Uterus (tissue), 4 donors: ENCODE data around the gene EPB41L3. TPM values are rescaled to one million over a fixed set of nuclear protein-coding genes. Genes with fewer than 3 reads are reported as not detected.

ENCODE experiments used
- DNase-seq, 2 donors: peaks; one replicate each; pipeline ENCODE4 v3.0.0-alpha.2; 2019 to 2020
- H3K27ac ChIP-seq, 2 donors: fragments of 200-600 bp; sonication (generic); 1 replicate in 1 of 2; 2 replicates in 1 of 2; pipeline ENCODE4 v1.5.1; 2016 to 2018
- H3K27me3 ChIP-seq, 2 donors: fragments of 200-600 bp; sonication (generic); one replicate each; pipeline ENCODE4 v1.5.1; 2018 to 2019; ENCODE audit warnings: control low read depth in 1 of 2
- H3K36me3 ChIP-seq, 2 donors: fragments of 200-600 bp; sonication (generic); one replicate each; pipeline ENCODE4 v1.5.1; 2019; ENCODE audit warnings: control low read depth in 1 of 2
- H3K4me1 ChIP-seq, 2 donors: fragments of 200-600 bp; sonication (generic); one replicate each; pipeline ENCODE4 v1.5.1; 2018 to 2019; ENCODE audit warnings: control low read depth in 1 of 2
- H3K4me3 ChIP-seq, 2 donors: fragments of 200-600 bp; sonication (generic); 1 replicate in 1 of 2; 2 replicates in 1 of 2; pipeline ENCODE4 v1.5.1; 2018 to 2019; ENCODE audit warnings: mild to moderate bottlenecking in 1 of 2
- H3K9me3 ChIP-seq, 2 donors: fragments of 200-600 bp; sonication (generic); one replicate each; pipeline ENCODE4 v1.5.1; 2019; ENCODE audit warnings: control low read depth in 1 of 2
- CTCF ChIP-seq, 4 experiments: fragments of 200-600 bp in 2 of 4; fragments of 450-650 bp in 2 of 4; sonication (generic) in 2 of 4; IDR thresholded peaks; one replicate each; pipeline ENCODE4 v1.5.1; 2016 to 2019; ENCODE audit warnings: antibody characterized with exemption in 4 of 4, mild to moderate bottlenecking in 2 of 4, moderate library complexity in 1 of 4
- POLR2A ChIP-seq, 2 donors: fragments of 450-650 bp; IDR thresholded peaks; one replicate each; pipeline ENCODE4 v1.6.1; 2016; ENCODE audit warnings: antibody characterized with exemption in 2 of 2, mild to moderate bottlenecking in 1 of 2, moderate library complexity in 1 of 2
- intact Hi-C: fragments of 100-400 bp; cut with DNase I; formaldehyde crosslinking; loops from one replicate; pipeline ENCODE4 v1.15.1; 2023; ENCODE audit warnings: low total_unique reads
- total RNA-seq, 4 donors: library from RNA; depleted of rRNA in 3 of 4; stranded (reverse); fragments of >200 nt in 3 of 4; gene quantifications; one replicate each; pipeline versions ENCODE4 v1.1.0 to v1.2.4, GENCODE V29; 2014 to 2023
- donor health status: DM: yes; HTN: yes; CAD: no.

Gene EPB41L3
- total RNA-seq, 4 donors from 2014 or later = 31.5 to 111 (median 57.1) TPM

- Histone ChIP-seq H3K27me3 (no peaks in the 10 kb centered on the region), H3K27ac (no peak overlapping the region), H3K4me1 (no peaks in the 10 kb centered on the region), H3K9me3 (no peaks in the 10 kb centered on the region), H3K36me3 (no peaks in the 10 kb centered on the region), H3K4me3 (no peak overlapping the region)
- intact Hi-C loops = no loop called here
- no peak for TF ChIP-seq CTCF (IDR thresholded peaks at IDR 0.05)
- TF ChIP-seq POLR2A (IDR thresholded peaks at IDR 0.05) = no peak
- no peak for DNase-seq
Observed at GRCh38 chr18:5425721-5426120, 118.1 kb downstream of the EPB41L3 start.

- no peaks in the 10 kb centered on the region for H3K36me3 ChIP-seq
- H3K4me1 ChIP-seq = no peaks in the 10 kb centered on the region
- no peak for DNase-seq
- H3K9me3 ChIP-seq = no peaks in the 10 kb centered on the region
- H3K27me3 ChIP-seq = no peaks in the 10 kb centered on the region
- no peak for TF ChIP-seq POLR2A (IDR thresholded peaks at IDR 0.05)
- TF ChIP-seq CTCF (IDR thresholded peaks at IDR 0.05) = peak in 3 of 4 experiments; percentile 20 to 40 (median 40)
- H3K4me3 ChIP-seq = no peak overlapping the region
- intact Hi-C loops = no loop called here
- no peak overlapping the region for H3K27ac ChIP-seq
Observed at GRCh38 chr18:5424903-5425664, 118.7 kb downstream of the EPB41L3 start.

GRCh38 chr18:5422626-5423025 is 121.2 kb downstream of the EPB41L3 start:
- intact Hi-C loops = no loop called here
- H3K36me3 ChIP-seq = no peaks in the 10 kb centered on the region

GRCh38 chr18:5421981-5422380 is 121.8 kb downstream of the EPB41L3 start:
- intact Hi-C loops = no loop called here

More at GRCh38 chr18:5422626-5423025, 121.2 kb downstream of the EPB41L3 start:
- Histone ChIP-seq H3K9me3 (no peaks in the 10 kb centered on the region), H3K27ac (no peak overlapping the region), H3K4me3 (no peak overlapping the region), H3K4me1 (no peaks in the 10 kb centered on the region), H3K27me3 (no peaks in the 10 kb centered on the region)
- TF ChIP-seq CTCF (IDR thresholded peaks at IDR 0.05) = no peak
- DNase-seq = no peak

More at GRCh38 chr18:5421981-5422380, 121.8 kb downstream of the EPB41L3 start:
- Histone ChIP-seq H3K4me1 (no peaks in the 10 kb centered on the region), H3K9me3 (no peaks in the 10 kb centered on the region), H3K27ac (no peak overlapping the region), H3K36me3 (no peaks in the 10 kb centered on the region), H3K4me3 (no peak overlapping the region), H3K27me3 (no peaks in the 10 kb centered on the region)
- no peak for DNase-seq
- TF ChIP-seq POLR2A (IDR thresholded peaks at IDR 0.05) (no peak), CTCF (IDR thresholded peaks at IDR 0.05) (no peak)
